ENCODE data around the gene EVA1C.
A peak's percentile ranks its signal among the peaks of the same experiment; 100 is the strongest.
"Not testable (repeated sequence)": the region's sequence is repeated elsewhere in the genome, so short reads cannot be mapped to it uniquely, and the experiment has no call there.

The EVA1C gene, protein sequence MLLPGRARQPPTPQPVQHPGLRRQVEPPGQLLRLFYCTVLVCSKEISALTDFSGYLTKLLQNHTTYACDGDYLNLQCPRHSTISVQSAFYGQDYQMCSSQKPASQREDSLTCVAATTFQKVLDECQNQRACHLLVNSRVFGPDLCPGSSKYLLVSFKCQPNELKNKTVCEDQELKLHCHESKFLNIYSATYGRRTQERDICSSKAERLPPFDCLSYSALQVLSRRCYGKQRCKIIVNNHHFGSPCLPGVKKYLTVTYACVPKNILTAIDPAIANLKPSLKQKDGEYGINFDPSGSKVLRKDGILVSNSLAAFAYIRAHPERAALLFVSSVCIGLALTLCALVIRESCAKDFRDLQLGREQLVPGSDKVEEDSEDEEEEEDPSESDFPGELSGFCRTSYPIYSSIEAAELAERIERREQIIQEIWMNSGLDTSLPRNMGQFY

DNA sequence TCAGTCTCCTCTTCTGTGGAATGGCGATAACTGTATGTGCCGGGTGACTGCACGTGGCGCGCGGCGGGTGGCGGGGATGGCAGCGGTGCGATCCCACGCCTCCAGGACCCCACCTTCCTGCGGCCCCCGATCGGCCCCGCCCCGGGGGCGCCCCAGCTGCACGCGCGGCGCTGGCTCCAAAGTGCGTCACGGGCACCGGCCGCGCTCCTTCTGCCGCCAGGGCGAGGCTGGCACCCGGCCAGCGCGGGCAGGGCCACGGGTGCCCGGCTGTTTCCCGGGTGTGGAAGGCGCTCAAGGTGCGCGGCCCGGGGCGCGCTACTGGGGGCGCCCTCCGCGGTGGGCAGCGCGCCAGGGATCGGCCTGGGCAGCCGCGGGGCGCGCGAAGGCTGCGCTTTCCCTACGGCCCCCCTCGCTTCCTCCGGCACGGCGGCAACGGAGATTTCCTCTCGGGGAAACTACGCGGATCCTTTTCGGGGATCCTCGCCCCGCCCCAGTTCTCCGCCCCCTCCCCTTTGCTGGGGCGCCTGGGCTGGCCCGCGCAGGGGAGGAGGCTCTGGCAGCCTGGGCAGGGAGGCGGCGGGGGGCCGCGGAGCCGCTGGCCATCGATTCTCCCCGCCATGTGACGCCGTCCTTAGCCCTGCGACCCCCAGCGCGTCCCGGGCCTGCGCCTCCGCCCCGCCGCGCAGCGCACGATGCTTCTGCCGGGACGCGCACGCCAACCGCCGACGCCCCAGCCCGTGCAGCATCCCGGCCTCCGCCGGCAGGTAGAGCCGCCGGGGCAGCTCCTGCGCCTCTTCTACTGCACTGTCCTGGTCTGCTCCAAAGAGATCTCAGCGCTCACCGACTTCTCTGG, at the start of gene EVA1C:
TSS of gene EVA1C (plus strand) at position 545 of the 853 bp plus-strand sequence. CDS start at position 693, 148 bp downstream.
- peak; percentile 78 to 83 for DNase-seq

DNA sequence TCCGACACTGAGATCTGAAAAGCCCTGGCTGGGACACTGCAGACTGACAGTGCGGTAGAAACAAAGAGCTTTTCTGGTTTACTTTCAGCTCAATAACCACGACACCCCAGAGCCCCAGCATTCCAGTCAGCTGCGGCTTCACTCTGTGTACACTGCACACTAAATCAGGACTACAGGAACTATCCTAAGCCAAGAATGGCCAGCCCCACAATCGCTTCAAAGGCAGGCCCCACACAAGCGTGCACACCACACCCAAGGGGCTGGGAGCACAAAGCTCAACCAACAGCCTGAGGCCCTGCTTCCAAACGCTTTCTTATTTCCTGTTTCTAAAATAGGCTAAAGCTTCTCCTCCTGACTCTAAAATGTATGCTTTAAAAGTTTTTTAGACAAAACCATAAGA, 48.1 kb upstream of the EVA1C start:
- DNase-seq = no peak

DNA sequence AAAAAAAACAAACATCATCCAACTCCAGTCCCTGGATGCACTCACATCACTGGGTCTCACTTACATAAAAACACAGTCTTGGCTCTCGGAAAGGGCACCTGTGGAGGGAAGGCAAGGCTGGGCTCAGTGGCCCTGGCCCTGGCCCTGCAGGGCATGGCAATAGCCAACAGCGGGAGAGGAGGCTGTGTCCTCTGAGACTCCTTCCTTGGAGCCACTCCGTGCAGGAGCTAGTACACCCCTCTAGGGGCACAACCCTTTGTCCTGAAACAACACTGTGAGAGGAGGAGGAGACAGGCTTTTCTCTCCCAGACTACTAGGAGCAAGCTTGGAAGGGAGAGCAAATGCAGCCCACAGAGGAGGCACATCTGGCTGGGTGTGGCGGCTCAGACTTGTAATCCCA, 47.7 kb upstream of the EVA1C start:
- no peak for DNase-seq

DNA sequence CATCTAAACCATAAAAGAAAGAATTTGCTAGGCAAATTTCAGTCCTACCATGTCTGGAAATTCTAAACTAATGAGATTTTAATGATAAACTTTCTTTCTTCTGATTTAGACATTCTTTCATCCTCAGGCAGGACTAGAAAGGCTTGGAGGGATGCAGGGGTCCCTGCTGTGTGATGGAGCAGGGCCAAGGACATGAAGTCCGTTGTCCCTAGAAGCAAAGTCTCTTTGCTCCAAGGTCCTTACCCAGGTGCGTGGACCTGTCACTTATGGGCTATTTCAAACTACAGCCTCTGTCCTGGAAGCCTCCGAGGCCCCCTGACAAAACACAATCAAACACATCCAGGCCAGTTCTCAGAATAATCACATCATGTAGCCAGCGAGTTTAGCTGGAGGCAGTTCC, 46.3 kb upstream of the EVA1C start:
- DNase-seq = no peak

DNA sequence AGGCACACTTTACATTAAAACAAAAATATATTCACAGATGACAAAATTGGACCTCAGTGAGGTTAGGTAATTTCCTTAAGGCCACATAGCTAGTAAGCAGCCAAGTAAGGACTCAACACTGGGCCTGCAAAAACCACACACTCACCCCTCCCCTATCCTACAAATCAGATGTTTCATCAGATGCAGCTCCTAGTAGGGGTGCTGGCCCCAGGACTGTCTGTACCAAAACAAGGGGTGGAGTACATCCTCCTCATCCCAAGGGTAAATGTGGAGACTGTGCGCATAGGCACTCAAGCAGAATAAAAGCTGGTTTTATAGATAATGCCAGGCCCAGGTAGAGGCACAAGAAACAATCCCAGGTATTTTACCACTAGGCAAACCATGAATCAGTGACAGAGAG, 45.3 kb upstream of the EVA1C start:
- no peak for DNase-seq

DNA sequence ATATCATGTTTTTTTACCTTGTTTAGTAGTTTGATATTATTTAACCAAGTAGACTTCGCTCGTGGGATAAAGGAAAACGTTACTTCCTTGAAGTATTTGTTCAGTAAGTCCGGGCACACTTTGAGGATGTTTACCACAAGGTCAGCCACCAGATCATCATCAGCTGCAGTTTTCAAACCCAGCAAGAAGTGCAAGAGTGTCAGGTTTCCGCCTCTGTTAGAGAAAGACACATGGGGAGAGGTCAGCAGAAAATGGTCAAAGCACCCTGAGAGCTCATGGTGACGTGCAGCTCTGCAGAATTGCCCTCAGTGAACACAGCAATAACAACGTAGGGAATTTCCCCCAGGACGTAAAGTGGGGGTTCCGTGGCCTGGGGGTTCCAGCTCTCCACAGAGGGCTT, 44.1 kb upstream of the EVA1C start:
- DNase-seq = no peak

DNA sequence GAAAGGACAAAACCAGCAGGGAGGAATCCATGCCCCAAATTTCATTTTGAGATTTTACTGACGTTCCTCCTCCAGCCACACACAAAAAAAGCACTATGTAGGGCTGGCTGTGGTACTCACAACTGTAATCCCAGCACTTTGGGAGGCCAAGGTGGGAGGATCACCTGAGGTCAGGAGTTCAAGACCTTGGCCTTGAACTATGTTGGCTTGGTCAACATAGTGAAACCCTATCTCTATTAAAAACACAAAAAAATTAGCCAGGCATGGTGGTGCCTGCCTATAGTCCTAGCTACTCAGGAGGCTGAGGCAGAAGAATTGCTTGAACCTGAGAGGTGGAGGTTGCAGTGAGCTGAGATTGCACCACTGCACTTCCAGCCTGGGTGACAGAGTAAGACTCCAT, 43.5 kb upstream of the EVA1C start:
- not testable (repeated sequence) for DNase-seq

DNA sequence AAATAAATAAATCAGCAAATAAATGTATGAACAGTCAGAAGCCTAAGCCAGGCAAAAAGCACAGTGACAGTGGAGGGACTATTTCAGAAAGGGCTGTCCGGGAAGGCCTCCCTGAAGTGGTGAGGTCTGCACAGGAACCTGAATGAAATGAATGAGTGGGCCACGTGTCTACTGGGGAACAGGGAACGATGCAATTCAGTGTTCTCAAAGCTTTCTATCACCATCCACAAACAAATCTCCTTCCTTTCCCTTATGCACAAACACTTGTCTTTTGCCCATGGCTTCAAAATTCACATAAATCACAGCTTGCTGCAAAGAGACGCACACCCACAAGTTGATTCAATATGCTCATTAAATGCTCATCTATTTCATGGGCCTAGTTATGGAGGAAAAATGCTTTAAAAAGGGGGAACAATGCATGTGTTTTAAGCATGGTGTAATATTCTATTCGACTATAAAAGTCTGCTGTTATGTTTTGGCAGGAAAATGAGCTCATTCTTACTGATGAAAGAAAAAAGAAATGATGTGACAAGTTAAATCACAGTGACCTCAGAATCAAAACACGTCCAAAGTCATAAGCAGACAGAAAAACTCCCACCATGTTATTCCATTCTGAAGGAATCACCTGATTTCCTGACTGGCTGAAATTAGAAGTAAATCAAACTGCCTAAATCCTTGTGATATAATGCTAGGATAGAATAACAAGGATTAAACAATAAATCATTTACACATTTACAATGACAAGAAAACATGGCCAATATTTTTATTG, 41.3 kb upstream of the EVA1C start:
- no peak for DNase-seq

DNA sequence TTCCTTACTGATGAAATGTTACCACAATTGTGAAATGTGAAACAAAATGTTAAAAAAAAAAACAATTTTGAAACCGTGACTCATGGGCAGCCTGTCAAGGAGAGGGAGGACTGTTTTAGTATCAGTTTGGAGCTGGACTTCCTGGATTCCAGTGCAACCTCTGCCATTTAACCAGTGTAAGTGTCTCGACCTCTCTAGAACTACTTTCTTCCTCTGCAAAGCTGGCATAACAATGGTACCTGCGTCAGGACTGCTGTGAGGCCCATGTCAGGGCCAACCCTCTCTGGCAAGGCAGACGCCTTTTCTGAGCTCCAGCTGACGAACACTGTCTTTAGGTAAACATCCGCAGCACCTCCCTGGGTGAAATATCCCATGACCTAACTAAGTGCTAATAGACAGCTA, 40.6 kb upstream of the EVA1C start:
- no peak for DNase-seq

DNA sequence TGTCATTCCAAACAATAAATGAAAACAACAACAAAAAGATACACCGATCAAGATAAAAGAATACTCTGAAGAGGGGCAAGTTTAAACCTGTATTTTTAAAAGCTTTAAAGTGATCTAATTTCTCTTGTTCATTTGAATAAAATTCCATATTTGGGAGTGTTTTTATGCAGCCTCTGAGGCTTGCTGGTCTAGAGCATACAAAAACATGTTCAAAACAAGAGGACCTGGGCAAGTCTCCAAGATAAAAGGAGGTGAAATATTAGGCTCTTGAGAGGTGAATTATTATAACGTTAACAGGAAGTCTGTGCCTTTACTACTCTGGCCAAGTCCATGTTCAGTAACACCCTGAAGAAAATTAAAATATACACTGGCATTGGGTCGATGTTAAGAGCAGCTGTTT, 39.8 kb upstream of the EVA1C start:
- no peak for DNase-seq

DNA sequence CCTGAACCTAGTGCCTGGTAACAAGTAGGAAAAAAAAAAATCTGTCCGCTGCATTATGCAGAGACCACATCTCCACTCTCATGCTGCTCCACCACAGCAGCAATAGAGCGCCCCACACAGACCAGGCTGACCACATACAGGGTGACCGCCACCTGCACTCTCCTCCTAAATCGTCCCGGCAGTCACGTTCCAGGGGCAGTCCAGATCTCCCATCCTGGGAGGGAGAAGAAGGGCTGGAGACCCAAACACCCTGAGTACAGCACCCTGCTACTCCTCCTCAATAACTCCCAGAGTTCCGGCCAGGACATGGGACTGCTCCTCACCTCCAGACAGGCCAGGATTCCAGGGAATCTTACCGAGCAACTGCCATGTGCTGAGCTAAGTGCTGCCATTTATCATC, 35.0 kb upstream of the EVA1C start:
- DNase-seq = no peak

DNA sequence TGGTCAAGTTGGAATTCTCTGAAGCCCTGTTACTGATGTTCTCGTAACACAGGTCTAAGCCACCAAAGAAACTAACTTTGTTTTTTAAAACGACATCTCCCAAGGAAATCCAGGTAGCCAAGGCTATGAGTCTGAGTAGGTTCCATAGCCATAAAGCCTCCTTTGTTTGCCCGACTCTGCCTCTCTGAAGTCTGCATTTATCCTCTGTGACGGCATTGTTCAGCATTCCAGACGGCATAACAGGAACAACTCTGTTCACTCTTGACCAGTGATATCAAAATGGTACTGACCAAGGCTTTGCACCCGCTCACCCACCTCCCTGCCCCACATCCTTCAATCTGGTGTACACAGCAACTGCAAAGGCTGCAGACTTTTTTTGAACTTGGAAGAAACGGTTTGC, 34.5 kb upstream of the EVA1C start:
- no peak for DNase-seq

DNA sequence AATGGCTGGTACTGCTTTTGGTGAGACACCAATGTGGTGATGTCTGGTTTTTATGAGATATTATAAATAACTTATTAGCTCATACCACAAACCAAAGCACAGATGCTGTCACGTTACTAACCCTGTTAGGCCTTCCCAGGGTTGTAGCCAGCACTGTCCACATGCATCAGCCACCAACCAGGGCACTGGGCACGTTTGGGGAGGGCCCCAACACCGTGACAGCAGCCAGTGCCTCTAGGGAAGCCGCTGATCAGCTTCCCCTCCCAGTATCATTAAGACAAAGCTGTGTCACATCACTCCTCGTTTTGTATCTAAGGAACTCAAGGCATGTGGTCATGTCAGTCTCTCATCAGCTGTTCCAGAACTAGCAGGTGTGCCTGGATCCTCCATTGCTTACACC, 33.5 kb upstream of the EVA1C start:
- no peak for DNase-seq

DNA sequence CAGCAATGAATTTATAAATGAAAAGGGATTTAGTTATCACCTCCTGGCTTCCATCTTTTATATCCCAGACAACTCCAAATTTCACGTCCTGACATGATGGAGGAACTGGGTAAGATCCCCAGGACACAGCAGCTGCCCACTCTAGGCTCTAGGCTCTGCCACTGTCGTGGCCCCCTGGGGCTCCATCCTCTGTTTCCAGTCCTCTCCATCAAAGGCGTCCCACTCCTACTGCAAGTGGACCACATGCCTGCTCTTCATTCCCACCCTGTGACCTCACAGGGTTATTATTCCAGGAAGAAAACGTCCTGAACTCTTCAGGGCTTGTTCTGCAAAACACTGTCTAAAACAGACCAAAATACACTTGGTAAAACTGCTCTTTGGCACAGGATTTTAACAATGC, 31.6 kb upstream of the EVA1C start:
- DNase-seq = no peak

DNA sequence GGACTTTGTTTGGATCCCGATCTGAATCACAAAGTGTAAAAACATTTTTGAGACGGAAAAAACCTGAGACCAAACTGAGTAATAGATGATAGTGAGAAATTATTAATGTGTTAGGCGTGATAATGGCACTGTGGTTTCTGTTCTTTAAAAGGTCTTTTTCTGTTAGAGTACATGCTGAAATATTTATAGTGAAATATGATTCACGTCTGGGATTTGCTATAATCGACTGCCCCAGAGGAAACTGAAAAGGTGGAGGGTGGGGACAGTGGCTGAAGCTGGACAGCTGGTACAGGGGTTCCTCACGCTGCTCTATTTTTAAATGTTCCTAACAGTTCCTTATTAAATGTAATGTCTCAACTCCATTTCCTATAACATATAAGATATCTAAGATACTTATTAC, 30.9 kb upstream of the EVA1C start:
- no peak for DNase-seq

DNA sequence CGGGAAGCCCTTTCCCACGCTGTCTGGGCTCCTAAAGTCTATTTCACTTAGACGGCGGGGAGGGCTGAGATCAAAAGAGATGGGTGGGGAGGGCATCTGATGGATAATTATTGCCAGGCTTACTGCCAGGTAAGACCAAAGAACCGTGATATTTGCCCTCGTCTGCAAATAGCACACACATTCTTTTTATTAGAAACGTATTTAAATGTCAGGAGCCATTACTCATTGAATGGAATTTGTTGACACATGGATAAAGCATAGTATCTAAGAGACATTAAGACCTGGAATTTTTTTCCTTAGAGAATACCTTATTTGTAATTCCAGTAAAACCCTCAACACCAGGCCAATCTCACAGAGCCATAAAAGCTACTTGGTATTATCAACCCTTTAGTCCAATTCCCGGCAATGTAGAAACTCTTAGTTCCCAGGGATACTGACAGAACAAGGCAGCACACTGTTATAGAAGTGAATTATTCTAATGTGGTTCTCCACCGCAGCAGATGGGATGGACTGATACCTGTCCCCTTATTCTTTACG, 30.3 kb upstream of the EVA1C start:
- DNase-seq = no peak

DNA sequence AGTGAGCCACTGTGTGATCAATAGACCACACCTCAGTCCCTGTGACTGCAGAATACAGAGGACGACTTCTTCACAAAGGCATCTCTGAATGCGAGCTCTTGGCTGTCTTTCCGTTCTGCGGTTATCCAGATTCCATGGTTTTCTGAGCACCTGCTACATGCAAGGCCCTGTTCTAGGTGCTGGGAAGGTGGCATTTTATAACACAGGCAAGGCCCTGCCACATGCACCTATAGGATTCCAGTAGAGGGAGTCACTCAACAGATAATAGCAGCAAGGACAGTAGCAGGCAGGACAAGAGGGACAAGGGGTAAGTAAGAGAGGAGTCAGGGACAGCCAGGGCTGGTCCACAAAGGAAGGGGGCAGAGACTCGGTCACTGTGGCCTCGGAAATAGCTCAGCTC, 28.7 kb upstream of the EVA1C start:
- DNase-seq = no peak

DNA sequence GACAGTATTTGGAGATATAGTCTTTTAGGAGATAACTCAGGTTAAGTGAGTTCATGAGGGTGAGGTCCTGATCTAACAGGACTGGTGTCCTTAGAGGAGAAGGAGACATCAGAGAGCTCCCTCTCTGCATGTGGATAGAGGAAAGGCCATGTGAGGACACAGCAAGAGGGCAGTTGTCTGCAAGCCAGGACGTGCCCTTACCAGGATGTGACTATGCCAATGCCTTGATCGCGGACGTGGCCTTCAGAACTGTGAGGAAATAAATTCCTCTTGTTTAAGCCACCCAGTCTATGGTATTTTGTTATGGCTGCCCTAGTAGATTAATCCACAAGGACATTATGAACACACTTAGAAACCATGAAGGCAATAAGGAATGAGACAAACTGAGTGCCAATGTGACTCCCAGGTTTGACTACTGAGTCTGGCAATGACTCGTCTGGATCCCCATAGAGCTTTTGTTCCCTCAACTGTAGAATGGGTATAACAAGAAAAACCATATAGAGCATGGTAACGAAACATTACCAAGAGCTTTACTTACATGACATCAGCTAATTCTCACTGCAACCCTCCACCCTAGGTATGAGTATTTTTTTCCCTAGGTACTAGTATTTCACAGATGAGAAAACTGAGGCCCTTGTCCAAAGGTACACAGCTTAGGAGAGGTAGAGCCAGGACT, 26.2 kb upstream of the EVA1C start:
- no peak for DNase-seq

DNA sequence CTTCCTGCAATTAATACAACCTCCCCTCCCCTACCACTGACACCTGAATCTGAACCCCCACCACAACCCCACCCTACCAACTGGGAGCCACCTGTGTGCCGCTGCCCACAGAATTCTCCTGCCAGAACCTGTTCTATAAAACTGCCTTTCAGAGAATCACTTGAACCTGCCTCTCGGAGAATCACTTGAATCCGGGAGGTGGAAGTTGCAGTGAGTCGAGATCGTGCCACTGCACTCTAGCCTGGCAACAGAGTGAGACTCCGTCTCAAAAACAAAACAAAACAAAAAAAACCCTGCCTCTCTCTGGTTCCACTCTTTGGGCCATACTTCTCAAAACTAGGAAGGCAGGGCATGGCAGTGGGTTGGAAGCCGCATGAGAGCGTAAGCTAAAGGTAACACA, 25.4 kb upstream of the EVA1C start:
- no peak for DNase-seq

DNA sequence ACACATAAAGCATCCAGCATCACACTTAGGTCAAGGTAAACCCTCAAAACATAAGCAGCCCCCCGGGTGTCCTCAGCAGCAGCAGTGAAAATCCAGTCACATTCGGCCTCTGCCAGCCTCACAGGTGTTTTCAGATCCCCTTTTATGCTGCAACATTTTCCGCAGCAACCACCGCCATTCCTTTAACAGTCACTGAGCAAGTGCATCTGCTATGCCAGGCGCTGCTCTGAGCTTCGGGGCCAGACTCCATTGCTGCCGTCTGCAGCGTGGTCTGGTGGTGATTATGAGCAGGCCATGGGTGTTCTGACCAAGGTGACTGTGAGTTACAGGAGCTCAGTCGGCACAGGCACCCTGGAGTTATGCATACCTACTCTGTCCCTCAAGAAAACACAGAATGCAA, 24.2 kb upstream of the EVA1C start:
- DNase-seq = no peak

DNA sequence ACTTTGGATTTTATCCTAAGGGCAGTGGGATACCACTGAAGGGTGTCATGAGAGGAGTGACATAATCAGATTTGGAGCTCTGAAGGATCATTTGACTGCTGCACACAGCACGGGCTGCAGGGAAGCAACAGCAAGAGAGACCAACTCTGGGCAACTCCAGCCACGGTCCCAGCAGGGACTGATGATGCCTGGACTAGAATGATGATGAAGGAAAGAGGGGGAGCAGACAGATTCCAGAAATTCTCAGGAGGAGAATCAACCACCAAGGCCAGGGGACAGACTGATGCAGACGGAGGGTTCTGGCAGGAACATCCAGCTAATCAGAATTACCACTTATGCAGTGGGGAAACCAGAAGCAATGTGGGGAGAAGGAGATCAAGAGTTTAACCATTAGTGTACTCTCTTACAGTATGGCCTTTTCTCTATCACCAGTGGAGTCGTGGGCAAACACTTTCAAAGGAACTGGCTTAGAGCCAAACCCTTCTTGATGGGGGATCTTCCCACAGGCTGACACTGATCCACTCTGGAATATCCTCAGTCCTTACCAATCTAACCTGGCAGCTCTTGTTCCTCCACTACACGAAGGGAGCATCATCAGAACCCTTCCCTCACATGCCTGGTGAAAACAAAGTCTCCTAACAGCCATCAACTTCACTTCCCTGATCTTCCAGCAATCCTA, 23.0 kb upstream of the EVA1C start:
- no peak for DNase-seq

Measured in activated T-cell treated with anti-CD3 and anti-CD28 coated beads, Interleukin-2, amount 50 U/mL, for 48 hours (primary cell).